GM12874 (cell line): ENCODE results near the gene PC.

Experiments
- TF ChIP-seq, protein P1 (sequence below): IDR thresholded peaks from 2 replicates; pipeline ENCODE4 v1.5.1; 2011; ENCODE audit warnings: low read depth, mild to moderate bottlenecking, control low read depth, low read length, moderate library complexity; ENCODE audit not compliant: insufficient read depth

PC gene

DNA sequence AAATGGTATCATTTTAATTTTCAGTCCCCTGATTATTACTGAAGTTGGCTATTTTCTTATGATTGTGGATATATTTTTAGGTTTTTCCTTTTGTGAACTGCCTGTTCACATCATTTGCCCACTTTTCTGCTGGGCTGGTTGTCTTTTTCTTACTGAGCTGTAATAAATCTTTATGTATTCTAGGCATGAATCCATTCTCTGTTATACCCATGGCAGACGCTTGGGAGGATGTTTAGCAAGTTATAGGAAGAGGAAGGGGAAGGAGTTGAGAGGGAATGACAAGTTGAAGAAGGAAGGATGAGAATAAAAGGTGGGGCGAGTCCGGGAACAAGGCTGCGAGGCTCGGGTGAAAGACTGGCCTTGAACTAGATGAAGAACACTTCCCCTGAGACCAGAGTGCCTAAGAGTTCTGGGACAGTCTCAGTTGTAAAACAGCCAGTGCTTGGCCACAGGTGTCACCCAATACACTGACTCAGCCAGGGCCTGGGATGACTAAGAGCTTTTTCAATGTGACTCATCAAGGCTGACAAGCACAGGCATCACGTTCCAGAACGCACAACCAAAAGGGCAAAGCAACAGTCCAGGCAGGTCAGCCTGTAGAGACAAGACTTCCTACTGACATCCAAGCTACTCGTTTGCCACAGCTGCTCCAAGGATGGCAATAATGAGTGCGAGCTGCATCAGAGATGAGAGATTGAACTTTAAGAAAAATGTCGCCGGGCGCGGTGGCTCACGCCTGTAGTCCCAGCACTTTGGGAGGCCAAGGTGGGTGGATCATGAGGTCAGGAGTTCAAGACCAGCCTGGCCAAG is 66.1 kb downstream of the PC start:
- TF ChIP-seq, protein P1, sequence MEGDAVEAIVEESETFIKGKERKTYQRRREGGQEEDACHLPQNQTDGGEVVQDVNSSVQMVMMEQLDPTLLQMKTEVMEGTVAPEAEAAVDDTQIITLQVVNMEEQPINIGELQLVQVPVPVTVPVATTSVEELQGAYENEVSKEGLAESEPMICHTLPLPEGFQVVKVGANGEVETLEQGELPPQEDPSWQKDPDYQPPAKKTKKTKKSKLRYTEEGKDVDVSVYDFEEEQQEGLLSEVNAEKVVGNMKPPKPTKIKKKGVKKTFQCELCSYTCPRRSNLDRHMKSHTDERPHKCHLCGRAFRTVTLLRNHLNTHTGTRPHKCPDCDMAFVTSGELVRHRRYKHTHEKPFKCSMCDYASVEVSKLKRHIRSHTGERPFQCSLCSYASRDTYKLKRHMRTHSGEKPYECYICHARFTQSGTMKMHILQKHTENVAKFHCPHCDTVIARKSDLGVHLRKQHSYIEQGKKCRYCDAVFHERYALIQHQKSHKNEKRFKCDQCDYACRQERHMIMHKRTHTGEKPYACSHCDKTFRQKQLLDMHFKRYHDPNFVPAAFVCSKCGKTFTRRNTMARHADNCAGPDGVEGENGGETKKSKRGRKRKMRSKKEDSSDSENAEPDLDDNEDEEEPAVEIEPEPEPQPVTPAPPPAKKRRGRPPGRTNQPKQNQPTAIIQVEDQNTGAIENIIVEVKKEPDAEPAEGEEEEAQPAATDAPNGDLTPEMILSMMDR, result no peak

DNA sequence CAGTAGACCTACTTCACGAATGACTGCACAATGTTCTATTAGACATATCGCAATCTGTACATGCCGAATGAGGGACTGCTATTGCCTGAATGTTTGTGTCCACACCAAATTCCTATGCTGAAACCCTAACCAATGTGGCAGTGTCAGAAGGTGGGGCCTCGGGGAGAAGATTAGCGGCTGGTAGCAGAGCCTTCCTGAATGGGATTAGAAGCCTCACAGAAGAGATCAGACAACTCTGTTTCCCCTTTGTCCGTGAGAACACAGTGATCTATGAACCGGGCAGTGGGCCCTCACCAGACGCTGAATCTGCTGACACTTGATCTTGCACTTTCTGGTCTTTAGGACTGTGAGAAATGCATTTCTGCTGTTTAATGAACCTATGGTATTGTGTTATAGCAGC is 68.2 kb downstream of the PC start:
- TF ChIP-seq, protein P1, result no peak

GRCh38 chr11:66888282-66888681 is 69.9 kb downstream of the PC start:
- TF ChIP-seq, protein P1, result no peak

- TF ChIP-seq, protein P1, result no peak
These were observed 70.7 kb downstream of the PC start for GRCh38 chr11:66887526-66887925.

DNA sequence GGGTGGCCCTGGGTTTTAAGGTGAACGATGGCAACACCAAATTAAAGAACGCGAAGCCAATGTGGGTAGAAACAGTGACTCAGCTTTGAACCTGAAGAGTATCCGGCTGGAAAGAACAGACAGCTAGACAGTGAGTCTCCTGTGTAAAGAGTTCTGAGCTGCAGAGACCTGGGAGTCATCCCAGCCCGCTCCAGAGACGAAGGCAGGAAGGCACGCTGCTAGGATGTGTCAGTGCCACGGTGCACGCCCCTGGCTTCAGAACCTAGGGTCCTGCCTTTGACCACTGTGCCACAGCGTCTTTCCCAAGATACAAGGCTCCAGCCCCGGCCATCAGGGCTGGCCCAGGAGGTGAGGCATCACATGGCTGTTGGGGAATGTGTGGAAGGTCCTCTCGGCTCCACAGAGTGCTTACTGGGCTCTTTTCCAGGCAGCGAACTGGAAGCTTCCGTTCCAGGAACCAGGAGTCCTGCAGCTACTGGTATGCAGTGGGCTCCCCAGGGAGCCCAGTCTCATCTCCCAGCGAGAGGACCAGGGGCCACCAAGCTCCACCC is 71.4 kb downstream of the PC start:
- TF ChIP-seq, protein P1, result no peak

GRCh38 chr11:66885950-66886440 is 72.2 kb downstream of the PC start:
- TF ChIP-seq, protein P1, result no peak

- TF ChIP-seq, protein P1, result no peak
These were observed 72.7 kb downstream of the PC start for GRCh38 chr11:66885469-66885868.
